NCI-H1048 (cell line): ENCODE measurements around the gene MYOZ2.

ENCODE experiments used
- DNase-seq: peaks from one replicate; lab custom pipeline; 2025; lab: John Stamatoyannopoulos, UW

Gene MYOZ2

GRCh38 chr4:119135721-119136121, at the start of gene MYOZ2:
Gene MYOZ2, plus strand, starts transcription at chr4:119135832. Its CDS starts 694 bp downstream, at chr4:119136526.
- no peak for DNase-seq

- no peak for DNase-seq
Measured at GRCh38 chr4:119087121-119087520, 48.5 kb upstream of the MYOZ2 start.

- DNase-seq, result no peak
Measured at GRCh38 chr4:119087656-119088055, 48.0 kb upstream of the MYOZ2 start.

GRCh38 chr4:119093042-119093827, 42.4 kb upstream of the MYOZ2 start:
- DNase-seq, result no peak

- no peak for DNase-seq
Measured at GRCh38 chr4:119097282-119097900, 38.2 kb upstream of the MYOZ2 start.

- no peak for DNase-seq
Measured at GRCh38 chr4:119098306-119098705, 37.3 kb upstream of the MYOZ2 start.

GRCh38 chr4:119099227-119099810, 36.3 kb upstream of the MYOZ2 start:
- DNase-seq, result no peak

- no peak for DNase-seq
Measured at GRCh38 chr4:119100655-119101054, 35.0 kb upstream of the MYOZ2 start.

- DNase-seq, result no peak
Measured at GRCh38 chr4:119103263-119103662, 32.4 kb upstream of the MYOZ2 start.

- no peak for DNase-seq
Measured at GRCh38 chr4:119104644-119105273, 30.9 kb upstream of the MYOZ2 start.

- DNase-seq, result no peak
Measured at GRCh38 chr4:119105605-119106004, 30.0 kb upstream of the MYOZ2 start.

- no peak for DNase-seq
Measured at GRCh38 chr4:119106036-119107000, 29.3 kb upstream of the MYOZ2 start.

- no peak for DNase-seq
Measured at GRCh38 chr4:119110121-119110520, 25.5 kb upstream of the MYOZ2 start.

GRCh38 chr4:119111296-119111695, 24.3 kb upstream of the MYOZ2 start:
- DNase-seq, result no peak

GRCh38 chr4:119113033-119113655, 22.5 kb upstream of the MYOZ2 start:
- DNase-seq, result no peak

GRCh38 chr4:119116021-119116420, 19.6 kb upstream of the MYOZ2 start:
- no peak for DNase-seq

- no peak for DNase-seq
Measured at GRCh38 chr4:119116925-119117900, 18.4 kb upstream of the MYOZ2 start.

GRCh38 chr4:119118397-119118796, 17.2 kb upstream of the MYOZ2 start:
- DNase-seq, result no peak

GRCh38 chr4:119124352-119124751, 11.3 kb upstream of the MYOZ2 start:
- DNase-seq, result no peak

- DNase-seq, result no peak
Measured at GRCh38 chr4:119125931-119126330, 9.7 kb upstream of the MYOZ2 start.
